ENCODE data around the gene NPFF. TPM values are rescaled to one million over a fixed set of nuclear protein-coding genes. Genes with fewer than 3 reads are reported as not detected.

The NPFF gene
- total and polyA plus RNA-seq, 2 of the 13 experiments (the other 11 are each of a cell fraction or from before 2014, with no cell fraction given) = not detected

DNA sequence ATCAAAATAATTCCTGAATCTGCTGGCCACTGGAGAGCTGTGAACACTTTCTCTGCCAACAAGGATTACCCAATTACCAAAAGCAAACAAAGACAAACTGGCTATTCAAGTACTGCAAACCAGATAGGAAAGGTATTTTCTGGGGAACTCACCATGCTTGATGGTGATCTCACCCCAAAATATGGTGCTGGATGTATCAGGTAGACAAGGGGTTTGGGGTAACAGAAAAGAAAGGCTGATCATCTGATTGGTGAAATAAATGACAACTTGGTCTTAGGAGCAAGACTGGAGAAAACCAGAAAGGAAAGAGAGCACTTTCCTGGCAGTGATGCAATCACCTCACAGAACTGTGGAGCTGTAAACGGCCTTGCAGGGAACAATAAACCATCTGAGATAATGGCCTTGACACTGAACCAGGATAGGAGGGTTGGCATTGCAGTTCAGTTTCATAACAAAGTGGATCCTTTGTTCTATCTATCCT is 31.0 kb upstream of the NPFF start (continued):
- TF ChIP-seq, protein P1, sequence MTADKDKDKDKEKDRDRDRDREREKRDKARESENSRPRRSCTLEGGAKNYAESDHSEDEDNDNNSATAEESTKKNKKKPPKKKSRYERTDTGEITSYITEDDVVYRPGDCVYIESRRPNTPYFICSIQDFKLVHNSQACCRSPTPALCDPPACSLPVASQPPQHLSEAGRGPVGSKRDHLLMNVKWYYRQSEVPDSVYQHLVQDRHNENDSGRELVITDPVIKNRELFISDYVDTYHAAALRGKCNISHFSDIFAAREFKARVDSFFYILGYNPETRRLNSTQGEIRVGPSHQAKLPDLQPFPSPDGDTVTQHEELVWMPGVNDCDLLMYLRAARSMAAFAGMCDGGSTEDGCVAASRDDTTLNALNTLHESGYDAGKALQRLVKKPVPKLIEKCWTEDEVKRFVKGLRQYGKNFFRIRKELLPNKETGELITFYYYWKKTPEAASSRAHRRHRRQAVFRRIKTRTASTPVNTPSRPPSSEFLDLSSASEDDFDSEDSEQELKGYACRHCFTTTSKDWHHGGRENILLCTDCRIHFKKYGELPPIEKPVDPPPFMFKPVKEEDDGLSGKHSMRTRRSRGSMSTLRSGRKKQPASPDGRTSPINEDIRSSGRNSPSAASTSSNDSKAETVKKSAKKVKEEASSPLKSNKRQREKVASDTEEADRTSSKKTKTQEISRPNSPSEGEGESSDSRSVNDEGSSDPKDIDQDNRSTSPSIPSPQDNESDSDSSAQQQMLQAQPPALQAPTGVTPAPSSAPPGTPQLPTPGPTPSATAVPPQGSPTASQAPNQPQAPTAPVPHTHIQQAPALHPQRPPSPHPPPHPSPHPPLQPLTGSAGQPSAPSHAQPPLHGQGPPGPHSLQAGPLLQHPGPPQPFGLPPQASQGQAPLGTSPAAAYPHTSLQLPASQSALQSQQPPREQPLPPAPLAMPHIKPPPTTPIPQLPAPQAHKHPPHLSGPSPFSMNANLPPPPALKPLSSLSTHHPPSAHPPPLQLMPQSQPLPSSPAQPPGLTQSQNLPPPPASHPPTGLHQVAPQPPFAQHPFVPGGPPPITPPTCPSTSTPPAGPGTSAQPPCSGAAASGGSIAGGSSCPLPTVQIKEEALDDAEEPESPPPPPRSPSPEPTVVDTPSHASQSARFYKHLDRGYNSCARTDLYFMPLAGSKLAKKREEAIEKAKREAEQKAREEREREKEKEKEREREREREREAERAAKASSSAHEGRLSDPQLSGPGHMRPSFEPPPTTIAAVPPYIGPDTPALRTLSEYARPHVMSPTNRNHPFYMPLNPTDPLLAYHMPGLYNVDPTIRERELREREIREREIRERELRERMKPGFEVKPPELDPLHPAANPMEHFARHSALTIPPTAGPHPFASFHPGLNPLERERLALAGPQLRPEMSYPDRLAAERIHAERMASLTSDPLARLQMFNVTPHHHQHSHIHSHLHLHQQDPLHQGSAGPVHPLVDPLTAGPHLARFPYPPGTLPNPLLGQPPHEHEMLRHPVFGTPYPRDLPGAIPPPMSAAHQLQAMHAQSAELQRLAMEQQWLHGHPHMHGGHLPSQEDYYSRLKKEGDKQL (CRISPR knock-in tag; IDR thresholded peaks at IDR 0.05; ENCODE audit: low read depth) = peak; percentile 88
- TF ChIP-seq, protein P2, sequence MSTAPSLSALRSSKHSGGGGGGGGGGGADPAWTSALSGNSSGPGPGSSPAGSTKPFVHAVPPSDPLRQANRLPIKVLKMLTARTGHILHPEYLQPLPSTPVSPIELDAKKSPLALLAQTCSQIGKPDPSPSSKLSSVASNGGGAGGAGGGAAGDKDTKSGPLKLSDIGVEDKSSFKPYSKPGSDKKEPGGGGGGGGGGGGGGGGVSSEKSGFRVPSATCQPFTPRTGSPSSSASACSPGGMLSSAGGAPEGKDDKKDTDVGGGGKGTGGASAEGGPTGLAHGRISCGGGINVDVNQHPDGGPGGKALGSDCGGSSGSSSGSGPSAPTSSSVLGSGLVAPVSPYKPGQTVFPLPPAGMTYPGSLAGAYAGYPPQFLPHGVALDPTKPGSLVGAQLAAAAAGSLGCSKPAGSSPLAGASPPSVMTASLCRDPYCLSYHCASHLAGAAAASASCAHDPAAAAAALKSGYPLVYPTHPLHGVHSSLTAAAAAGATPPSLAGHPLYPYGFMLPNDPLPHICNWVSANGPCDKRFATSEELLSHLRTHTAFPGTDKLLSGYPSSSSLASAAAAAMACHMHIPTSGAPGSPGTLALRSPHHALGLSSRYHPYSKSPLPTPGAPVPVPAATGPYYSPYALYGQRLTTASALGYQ (CRISPR knock-in tag; IDR thresholded peaks at IDR 0.05) = peak; percentile 88
- TF ChIP-seq MEIS2 (CRISPR knock-in tag; IDR thresholded peaks at IDR 0.05) (peak; percentile 79; the same call in 1 of the 2 replicates), SSRP1 (CRISPR knock-in tag; IDR thresholded peaks at IDR 0.05) (peak; percentile 86), SP5 (CRISPR knock-in tag; IDR thresholded peaks at IDR 0.05; ENCODE audit: borderline replicate concordance, low read depth) (no peak; the same call in 1 of the 2 replicates), ZBTB3 (CRISPR knock-in tag; IDR thresholded peaks at IDR 0.05; ENCODE audit: borderline replicate concordance, low read depth) (no peak), ZNF75D (CRISPR knock-in tag; IDR thresholded peaks at IDR 0.05; ENCODE audit: borderline replicate concordance) (no peak), HOXA3 (CRISPR knock-in tag; IDR thresholded peaks at IDR 0.05) (peak; percentile 85)
- TF ChIP-seq, protein P3, sequence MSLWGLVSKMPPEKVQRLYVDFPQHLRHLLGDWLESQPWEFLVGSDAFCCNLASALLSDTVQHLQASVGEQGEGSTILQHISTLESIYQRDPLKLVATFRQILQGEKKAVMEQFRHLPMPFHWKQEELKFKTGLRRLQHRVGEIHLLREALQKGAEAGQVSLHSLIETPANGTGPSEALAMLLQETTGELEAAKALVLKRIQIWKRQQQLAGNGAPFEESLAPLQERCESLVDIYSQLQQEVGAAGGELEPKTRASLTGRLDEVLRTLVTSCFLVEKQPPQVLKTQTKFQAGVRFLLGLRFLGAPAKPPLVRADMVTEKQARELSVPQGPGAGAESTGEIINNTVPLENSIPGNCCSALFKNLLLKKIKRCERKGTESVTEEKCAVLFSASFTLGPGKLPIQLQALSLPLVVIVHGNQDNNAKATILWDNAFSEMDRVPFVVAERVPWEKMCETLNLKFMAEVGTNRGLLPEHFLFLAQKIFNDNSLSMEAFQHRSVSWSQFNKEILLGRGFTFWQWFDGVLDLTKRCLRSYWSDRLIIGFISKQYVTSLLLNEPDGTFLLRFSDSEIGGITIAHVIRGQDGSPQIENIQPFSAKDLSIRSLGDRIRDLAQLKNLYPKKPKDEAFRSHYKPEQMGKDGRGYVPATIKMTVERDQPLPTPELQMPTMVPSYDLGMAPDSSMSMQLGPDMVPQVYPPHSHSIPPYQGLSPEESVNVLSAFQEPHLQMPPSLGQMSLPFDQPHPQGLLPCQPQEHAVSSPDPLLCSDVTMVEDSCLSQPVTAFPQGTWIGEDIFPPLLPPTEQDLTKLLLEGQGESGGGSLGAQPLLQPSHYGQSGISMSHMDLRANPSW (CRISPR knock-in tag; IDR thresholded peaks at IDR 0.05; ENCODE audit: borderline replicate concordance) = no peak
- TF ChIP-seq, protein P4, sequence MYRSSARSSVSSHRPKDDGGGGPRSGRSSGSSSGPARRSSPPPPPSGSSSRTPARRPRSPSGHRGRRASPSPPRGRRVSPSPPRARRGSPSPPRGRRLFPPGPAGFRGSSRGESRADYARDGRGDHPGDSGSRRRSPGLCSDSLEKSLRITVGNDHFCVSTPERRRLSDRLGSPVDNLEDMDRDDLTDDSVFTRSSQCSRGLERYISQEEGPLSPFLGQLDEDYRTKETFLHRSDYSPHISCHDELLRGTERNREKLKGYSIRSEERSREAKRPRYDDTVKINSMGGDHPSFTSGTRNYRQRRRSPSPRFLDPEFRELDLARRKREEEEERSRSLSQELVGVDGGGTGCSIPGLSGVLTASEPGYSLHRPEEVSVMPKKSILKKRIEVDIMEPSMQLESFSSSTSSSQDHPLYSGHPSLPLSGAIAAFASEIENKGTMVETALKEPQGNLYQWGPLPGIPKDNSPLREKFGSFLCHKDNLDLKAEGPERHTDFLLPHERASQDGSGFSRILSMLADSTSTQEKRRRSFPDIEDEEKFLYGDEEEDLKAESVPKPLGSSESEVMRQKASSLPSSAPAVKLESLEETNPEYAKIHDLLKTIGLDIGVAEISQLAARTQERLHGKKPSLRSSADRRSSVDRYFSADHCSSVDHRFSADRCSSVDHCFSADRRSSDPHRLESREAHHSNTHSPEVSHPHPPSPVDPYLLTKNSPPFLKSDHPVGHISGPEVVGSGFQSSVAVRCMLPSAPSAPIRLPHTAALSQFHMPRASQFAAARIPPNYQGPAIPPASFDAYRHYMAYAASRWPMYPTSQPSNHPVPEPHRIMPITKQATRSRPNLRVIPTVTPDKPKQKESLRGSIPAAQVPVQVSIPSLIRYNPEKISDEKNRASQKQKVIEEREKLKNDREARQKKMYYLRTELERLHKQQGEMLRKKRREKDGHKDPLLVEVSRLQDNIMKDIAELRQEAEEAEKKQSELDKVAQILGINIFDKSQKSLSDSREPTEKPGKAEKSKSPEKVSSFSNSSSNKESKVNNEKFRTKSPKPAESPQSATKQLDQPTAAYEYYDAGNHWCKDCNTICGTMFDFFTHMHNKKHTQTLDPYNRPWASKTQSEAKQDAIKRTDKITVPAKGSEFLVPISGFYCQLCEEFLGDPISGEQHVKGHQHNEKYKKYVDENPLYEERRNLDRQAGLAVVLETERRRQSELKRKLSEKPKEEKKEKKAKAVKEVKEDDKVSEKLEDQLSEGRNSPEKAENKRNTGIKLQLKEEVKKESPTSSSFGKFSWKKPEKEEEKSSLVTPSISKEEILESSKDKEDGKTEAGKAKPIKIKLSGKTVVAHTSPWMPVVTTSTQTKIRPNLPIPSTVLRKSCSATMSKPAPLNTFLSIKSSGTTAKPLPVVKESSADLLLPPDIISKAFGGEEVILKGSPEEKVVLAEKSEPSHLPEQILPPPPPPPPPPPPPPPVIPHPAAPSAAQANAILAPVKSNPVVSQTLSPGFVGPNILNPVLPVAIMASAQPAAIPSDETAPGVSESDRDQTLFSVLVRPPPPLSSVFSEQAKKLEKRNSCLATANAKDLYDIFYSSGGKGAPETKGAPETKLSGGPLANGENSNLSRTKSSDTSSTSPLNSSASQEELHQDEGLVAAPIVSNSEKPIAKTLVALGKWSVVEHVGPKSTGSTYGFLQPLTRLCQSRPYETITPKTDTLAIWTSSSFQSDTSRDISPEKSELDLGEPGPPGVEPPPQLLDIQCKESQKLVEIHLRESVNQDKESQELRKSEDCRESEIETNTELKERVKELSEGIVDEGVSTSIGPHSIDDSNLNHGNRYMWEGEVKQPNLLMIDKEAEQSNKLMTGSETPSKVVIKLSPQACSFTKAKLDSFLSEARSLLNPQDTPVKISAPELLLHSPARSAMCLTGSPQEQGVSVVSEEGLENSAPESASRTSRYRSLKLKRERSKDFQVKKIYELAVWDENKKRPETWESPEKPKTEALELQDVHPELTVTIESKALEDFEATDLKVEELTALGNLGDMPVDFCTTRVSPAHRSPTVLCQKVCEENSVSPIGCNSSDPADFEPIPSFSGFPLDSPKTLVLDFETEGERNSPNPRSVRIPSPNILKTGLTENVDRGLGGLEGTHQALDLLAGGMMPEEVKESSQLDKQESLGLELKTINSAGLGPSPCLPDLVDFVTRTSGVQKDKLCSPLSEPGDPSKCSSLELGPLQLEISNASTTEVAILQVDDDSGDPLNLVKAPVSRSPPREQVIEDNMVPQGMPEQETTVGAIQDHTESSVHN (CRISPR knock-in tag; IDR thresholded peaks at IDR 0.05) = 0 out of 2 replicates have a peak, but pooled peaks have one; percentile 53
